Caki2 (cell line): Measurements from ENCODE around the gene MBD5. TPM values are rescaled to one million over a fixed set of nuclear protein-coding genes. Genes with fewer than 3 reads are reported as not detected.
"Not testable (repeated sequence)": the region's sequence is repeated elsewhere in the genome, so short reads cannot be mapped to it uniquely, and the experiment has no call there.

ENCODE experiments used
- DNase-seq: peaks from one replicate; pipeline ENCODE4 v3.0.0-alpha.2; 2015; ENCODE audit warnings: low read depth
- in situ Hi-C: cut with HindIII; loops from 2 replicates; pipeline ENCODE4 v1.10.0; 2016; ENCODE audit warnings: low sequenced_read_pairs, low pct_unique_long_range_greater_than_20kb, mixed read lengths
- total RNA-seq: library from RNA; depleted of rRNA; stranded (reverse); fragments of >200 nt; shearing (Covaris generic); gene quantifications from 2 replicates; pipeline ENCODE4 v1.2.3, GENCODE V29; 2014; ENCODE audit warnings: low replicate concordance; rRNA removed

MBD5 gene
- total RNA-seq: 3.1 and 6.4 TPM in 2 replicates

- in situ Hi-C loops: no loop called here
- DNase-seq: no peak
Observed at GRCh38 chr2:148021059-148021861, at the start of gene MBD5. TSS of gene MBD5 (plus strand) at chr2:148021091.

GRCh38 chr2:147976102-147976501 is 44.8 kb upstream of the MBD5 start:
- in situ Hi-C loops: no loop called here
- DNase-seq: no peak

- in situ Hi-C loops: no loop called here
- no peak for DNase-seq
Observed at GRCh38 chr2:147977679-147978078, 43.2 kb upstream of the MBD5 start.

GRCh38 chr2:147980940-147981528 is 39.9 kb upstream of the MBD5 start:
- no peak for DNase-seq

GRCh38 chr2:147989102-147989501 is 31.8 kb upstream of the MBD5 start:
- in situ Hi-C loops: no loop called here
- DNase-seq: no peak

More at GRCh38 chr2:147980940-147981528, 39.9 kb upstream of the MBD5 start:
- in situ Hi-C loops: no loop called here

- DNase-seq: peak; percentile 43
- in situ Hi-C loops: no loop called here
Observed at GRCh38 chr2:147989809-147990403, 31.0 kb upstream of the MBD5 start.

- in situ Hi-C loops, DNase-seq: not testable (repeated sequence)
Observed at GRCh38 chr2:147994965-147995364, 25.9 kb upstream of the MBD5 start.

- no peak for DNase-seq
- in situ Hi-C loops: no loop called here
Observed at GRCh38 chr2:147996828-147997227, 24.1 kb upstream of the MBD5 start.

GRCh38 chr2:147998203-147998602 is 22.7 kb upstream of the MBD5 start:
- no peak for DNase-seq
- in situ Hi-C loops: no loop called here

- DNase-seq: no peak
- in situ Hi-C loops: no loop called here
Observed at GRCh38 chr2:147999126-147999525, 21.8 kb upstream of the MBD5 start.

- in situ Hi-C loops: no loop called here
- DNase-seq: no peak
Observed at GRCh38 chr2:148000095-148000494, 20.8 kb upstream of the MBD5 start.

GRCh38 chr2:148002420-148002819 is 18.5 kb upstream of the MBD5 start:
- DNase-seq, in situ Hi-C loops: not testable (repeated sequence)

GRCh38 chr2:148006249-148007007 is 14.5 kb upstream of the MBD5 start:
- in situ Hi-C loops: no loop called here
- no peak for DNase-seq

GRCh38 chr2:148007219-148007900 is 13.5 kb upstream of the MBD5 start:
- in situ Hi-C loops: no loop called here
- DNase-seq: no peak

GRCh38 chr2:148008411-148008810 is 12.5 kb upstream of the MBD5 start:
- in situ Hi-C loops, DNase-seq: not testable (repeated sequence)

GRCh38 chr2:148013876-148014275 is 7.0 kb upstream of the MBD5 start:
- in situ Hi-C loops: no loop called here
- DNase-seq: no peak

GRCh38 chr2:148014616-148015015 is 6.3 kb upstream of the MBD5 start:
- no peak for DNase-seq
- in situ Hi-C loops: no loop called here
